Mesodermal cell (in vitro differentiated cells): ENCODE data around the gene HIF3A. TPM values are rescaled to one million over a fixed set of nuclear protein-coding genes. Genes with fewer than 3 reads are reported as not detected.
"Not testable (repeated sequence)": the region's sequence is repeated elsewhere in the genome, so short reads cannot be mapped to it uniquely, and the experiment has no call there.

Experiments
- H3K27ac ChIP-seq: 2 replicates; pipeline ENCODE4 v1.7.0; 2013; ENCODE audit warnings: mild to moderate bottlenecking, low read depth, low read length, moderate library complexity; ENCODE audit not compliant: severe bottlenecking
- H3K36me3 ChIP-seq: 2 replicates; pipeline ENCODE4 v1.7.1; 2013; ENCODE audit warnings: mild to moderate bottlenecking, low read length, moderate library complexity; ENCODE audit not compliant: control insufficient read depth, insufficient read depth
- H3K4me1 ChIP-seq: one replicate; pipeline ENCODE4 v1.7.1; 2013; ENCODE audit warnings: mild to moderate bottlenecking, low read length; ENCODE audit not compliant: insufficient read depth, control insufficient read depth, poor library complexity, severe bottlenecking
- H3K4me3 ChIP-seq: 2 replicates; pipeline ENCODE4 v1.7.0; 2013; ENCODE audit warnings: low read length, control low read depth, mild to moderate bottlenecking; ENCODE audit not compliant: insufficient read depth, poor library complexity, severe bottlenecking; ENCODE audit errors: extremely low read depth
- H3K9me3 ChIP-seq: 2 replicates; pipeline ENCODE4 v1.7.1; 2013; ENCODE audit warnings: mild to moderate bottlenecking, low read length, moderate library complexity; ENCODE audit not compliant: control insufficient read depth
- WGBS, 2 experiments: methylation state at CpG; one replicate each; pipeline ENCODE4 v1.1.5; 2013; ENCODE audit warnings: missing lambda C conversion rate in 2 of 2; ENCODE audit not compliant: insufficient coverage in 2 of 2; 5-methylcytosine and 5-hydroxymethylcytosine counted together
- polyA plus RNA-seq, 2 experiments: library from polyadenylated mRNA; stranded (reverse); fragments of 50-300 nt; gene quantifications; one replicate each; pipeline ENCODE4 v1.2.3, GENCODE V29; 2013

Gene HIF3A
- polyA plus RNA-seq (2013, experiment 1 of 2), result 16.6 TPM
- 14.9 TPM for polyA plus RNA-seq (2013, experiment 2 of 2)

GRCh38 chr19:46296722-46297461 lies at the start of gene HIF3A:
HIF3A (plus strand) TSS chr19:46297042; CDS start chr19:46297077, 35 bp downstream.
- Histone ChIP-seq H3K4me3 (peak within 1 kb of the TSS; percentile 70), H3K36me3 (no peaks in the 10 kb centered on the region), H3K27ac (no peak within 1 kb of the TSS), H3K9me3 (no peaks in the 10 kb centered on the region), H3K4me1 (peaks cover 16% of the 10 kb centered on the region)
- 2 to 3% methylated on average over 6 to 10 of the region's 46 CpGs for WGBS, 2 experiments

GRCh38 chr19:46250076-46250735 lies 46.6 kb upstream of the HIF3A start:
- no peaks in the 10 kb centered on the region for H3K9me3 ChIP-seq
- no peaks in the 10 kb centered on the region for H3K36me3 ChIP-seq
- no peak overlapping the region for H3K4me3 ChIP-seq
- WGBS, 2 experiments, result 90 to 91% methylated on average over 2 of the region's 3 CpGs
- no peak overlapping the region for H3K27ac ChIP-seq
- H3K4me1 ChIP-seq, result no peaks in the 10 kb centered on the region

- Histone ChIP-seq H3K36me3 (no peaks in the 10 kb centered on the region), H3K9me3 (no peaks in the 10 kb centered on the region), H3K4me1 (no peaks in the 10 kb centered on the region), H3K27ac (no peak overlapping the region), H3K4me3 (no peak overlapping the region)
- 0 to 63% methylated on average over 1 to 3 of the region's 5 CpGs for WGBS, 2 experiments
Observed at GRCh38 chr19:46251416-46251815, 45.4 kb upstream of the HIF3A start.

GRCh38 chr19:46254776-46255175 lies 42.1 kb upstream of the HIF3A start:
- H3K27ac ChIP-seq, result no peak overlapping the region
- WGBS, 2 experiments, result 100% methylated on average over 3 of the region's 4 CpGs; no CpG with 5 or more reads in 1 of the 2 experiments
- no peaks in the 10 kb centered on the region for H3K9me3 ChIP-seq
- H3K4me1 ChIP-seq, result no peaks in the 10 kb centered on the region
- no peak overlapping the region for H3K4me3 ChIP-seq
- H3K36me3 ChIP-seq, result no peaks in the 10 kb centered on the region

GRCh38 chr19:46256855-46257254 lies 40.0 kb upstream of the HIF3A start:
- Histone ChIP-seq H3K36me3 (no peaks in the 10 kb centered on the region), H3K9me3 (no peaks in the 10 kb centered on the region), H3K27ac (no peak overlapping the region), H3K4me3 (no peak overlapping the region), H3K4me1 (no peaks in the 10 kb centered on the region)
- 88 to 90% methylated on average over 4 to 6 of the region's 8 CpGs for WGBS, 2 experiments

GRCh38 chr19:46261501-46261900 lies 35.3 kb upstream of the HIF3A start:
- not testable (repeated sequence) for H3K4me3 ChIP-seq, H3K27ac ChIP-seq, H3K4me1 ChIP-seq, H3K9me3 ChIP-seq, H3K36me3 ChIP-seq
- 100% methylated on average over 2 of the region's 7 CpGs for WGBS, 2 experiments

GRCh38 chr19:46262684-46263296 lies 34.1 kb upstream of the HIF3A start:
- H3K9me3 ChIP-seq, H3K4me3 ChIP-seq, H3K27ac ChIP-seq, H3K4me1 ChIP-seq, H3K36me3 ChIP-seq: not testable (repeated sequence)
- WGBS, 2 experiments, result 86 to 91% methylated on average over 1 to 6 of the region's 11 CpGs

GRCh38 chr19:46264801-46265200 lies 32.0 kb upstream of the HIF3A start:
- H3K4me1 ChIP-seq, H3K36me3 ChIP-seq, H3K9me3 ChIP-seq, H3K27ac ChIP-seq, H3K4me3 ChIP-seq: not testable (repeated sequence)
- 79 to 83% methylated on average over 4 to 5 of the region's 5 CpGs for WGBS, 2 experiments

GRCh38 chr19:46265217-46265828 lies 31.5 kb upstream of the HIF3A start:
- 34 to 39% methylated on average over 8 to 9 of the region's 10 CpGs for WGBS, 2 experiments
- Histone ChIP-seq H3K9me3 (no peaks in the 10 kb centered on the region), H3K27ac (no peak overlapping the region), H3K4me1 (no peaks in the 10 kb centered on the region), H3K36me3 (no peaks in the 10 kb centered on the region), H3K4me3 (no peak overlapping the region)

GRCh38 chr19:46269101-46269500 lies 27.7 kb upstream of the HIF3A start:
- Histone ChIP-seq H3K4me1 (peaks cover 20% of the 10 kb centered on the region), H3K36me3 (no peaks in the 10 kb centered on the region), H3K27ac (no peak overlapping the region), H3K9me3 (no peaks in the 10 kb centered on the region), H3K4me3 (no peak overlapping the region)
- 89% methylated on average over 3 of the region's 7 CpGs; no CpG with 5 or more reads in 1 of the 2 experiments for WGBS, 2 experiments
